ENCODE data around the gene TLE3.

The TLE3 gene

DNA sequence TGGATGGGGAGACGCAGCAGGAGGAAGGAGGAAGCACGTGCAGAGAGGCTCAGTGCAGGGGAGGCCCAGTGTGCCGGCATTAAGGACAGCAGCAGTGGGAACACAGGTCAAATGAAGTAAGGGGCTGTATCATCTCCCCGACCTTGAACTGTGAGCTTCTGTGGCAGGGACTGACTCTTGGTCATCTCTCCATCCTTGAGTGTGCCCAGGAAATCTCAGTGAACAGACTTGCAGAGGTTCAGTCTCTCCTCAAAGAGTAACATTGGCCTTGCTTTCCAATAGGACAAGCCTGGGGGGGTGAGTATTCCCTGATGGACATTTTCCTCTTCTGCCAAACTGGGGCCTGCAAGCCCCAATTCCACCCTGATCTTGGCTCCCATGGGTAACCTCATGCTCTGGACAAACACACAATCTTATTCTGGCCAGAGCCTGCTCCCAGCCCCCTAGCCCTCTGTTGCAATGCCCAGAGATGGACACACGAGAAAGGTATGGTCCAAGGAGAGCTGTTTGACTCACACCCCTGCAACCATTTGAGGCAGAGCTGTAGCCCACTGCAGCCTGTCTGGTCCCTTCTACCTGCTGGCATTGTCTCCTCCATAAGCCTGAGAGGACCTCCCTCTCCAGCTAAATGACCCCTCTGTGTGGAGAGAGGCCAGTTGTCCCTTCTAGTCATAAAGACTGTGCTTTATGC, 50.9 kb downstream of the TLE3 start:
- DNase-seq = no peak

DNA sequence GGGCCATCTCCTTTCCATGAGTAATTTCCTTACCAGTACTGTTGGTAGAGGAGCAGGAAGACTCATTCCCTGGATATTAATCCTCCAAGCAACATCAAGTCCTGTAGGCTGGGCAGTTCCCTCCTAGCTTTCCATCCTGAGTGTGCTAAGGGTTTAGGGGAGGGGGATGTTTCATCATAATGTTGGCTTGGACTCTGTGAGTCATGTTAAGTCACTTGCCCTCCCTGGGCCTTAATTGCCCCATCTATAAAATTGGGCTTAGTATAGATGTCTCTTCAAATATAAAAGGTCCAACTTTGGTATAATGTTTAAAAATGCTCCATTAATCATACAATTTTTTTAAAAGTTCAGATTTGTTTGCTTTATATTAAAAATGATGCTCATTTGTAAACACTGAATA, 52.7 kb downstream of the TLE3 start:
- no peak for DNase-seq

DNA sequence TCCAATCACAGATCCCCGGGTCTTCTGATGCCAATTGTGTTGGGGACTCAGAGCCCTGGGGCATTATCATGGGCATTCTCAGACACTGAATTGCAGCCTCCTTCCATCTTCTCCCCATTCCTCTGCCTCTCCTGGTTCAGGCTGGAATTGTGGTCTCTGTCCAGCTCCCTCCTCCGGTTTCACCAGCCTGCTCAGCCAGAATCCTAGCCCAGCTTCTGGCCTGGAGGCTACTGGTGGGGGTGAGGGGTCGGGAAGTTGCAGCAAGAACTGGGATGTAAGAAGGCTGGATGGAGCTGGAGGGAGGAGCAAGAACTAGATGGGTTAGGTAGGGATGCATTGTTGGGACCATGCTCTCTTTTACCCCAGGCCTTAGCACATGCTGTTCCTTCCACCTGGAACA, 53.5 kb downstream of the TLE3 start:
- DNase-seq = no peak

DNA sequence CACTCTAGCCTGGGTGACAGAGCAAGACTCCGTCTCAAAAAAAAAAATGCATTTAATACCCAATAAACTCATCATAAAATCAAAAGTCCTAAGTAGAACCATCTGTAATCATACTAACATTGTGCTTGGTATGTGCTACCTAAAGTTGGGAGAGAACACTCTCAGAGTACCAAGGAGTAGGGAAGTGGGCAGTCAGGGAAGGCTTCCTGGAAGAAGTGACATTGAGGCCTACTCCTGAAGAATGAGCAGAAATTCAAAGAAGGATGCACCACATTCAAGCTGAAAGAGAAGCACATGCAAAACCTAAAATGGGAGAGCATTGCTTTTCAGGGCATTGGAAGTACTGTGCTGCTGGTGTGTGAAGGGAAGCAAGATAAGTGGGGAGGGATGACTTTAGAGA, 54.1 kb downstream of the TLE3 start:
- no peak for DNase-seq

DNA sequence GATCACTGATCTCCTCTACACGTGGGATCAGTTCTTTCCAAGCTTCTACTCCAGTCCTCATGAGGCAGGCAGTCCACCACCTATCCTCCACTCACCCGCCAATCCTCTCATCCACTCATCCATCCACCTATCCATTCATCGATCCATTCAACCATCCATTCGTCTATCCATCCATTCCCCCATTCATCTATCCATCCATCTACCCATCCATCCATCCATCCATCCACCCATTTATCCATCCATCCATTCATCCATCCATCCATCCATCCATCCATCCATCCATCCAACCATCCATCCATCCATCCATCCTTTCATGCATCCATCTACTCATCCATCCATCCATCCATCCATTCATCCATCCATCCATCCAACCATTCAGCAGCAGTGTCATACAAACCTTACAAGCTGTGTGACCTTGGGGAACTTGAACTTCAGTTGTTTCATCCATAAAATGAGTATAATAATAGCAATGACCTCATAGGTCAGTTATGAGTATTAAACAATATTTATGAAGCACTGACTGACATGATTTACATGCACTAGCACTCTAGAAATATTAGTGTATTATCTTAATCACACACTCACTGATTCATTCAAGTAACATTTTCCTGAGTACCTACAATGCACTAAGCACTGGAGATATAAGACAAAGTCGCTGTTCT, 55.0 kb downstream of the TLE3 start:
- DNase-seq = no peak

DNA sequence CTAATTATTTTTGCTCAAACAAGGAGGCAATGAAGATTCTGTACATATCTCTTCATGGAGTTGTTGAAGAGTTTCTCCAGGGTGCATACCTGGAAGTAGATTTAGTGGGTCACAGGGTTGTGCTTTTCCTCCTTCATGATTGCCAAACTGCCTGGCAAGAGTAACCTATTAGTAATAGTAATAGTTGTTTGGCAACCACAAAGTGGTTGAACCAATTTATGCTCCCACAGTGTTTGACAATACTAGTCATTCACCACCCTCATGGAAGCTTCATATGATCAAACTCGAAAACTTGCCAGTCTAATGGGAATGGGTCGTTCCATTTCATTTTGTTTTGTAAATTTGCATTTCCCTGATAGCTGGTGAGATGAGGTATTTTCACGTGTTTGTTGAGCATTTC, 57.8 kb downstream of the TLE3 start:
- DNase-seq = no peak

DNA sequence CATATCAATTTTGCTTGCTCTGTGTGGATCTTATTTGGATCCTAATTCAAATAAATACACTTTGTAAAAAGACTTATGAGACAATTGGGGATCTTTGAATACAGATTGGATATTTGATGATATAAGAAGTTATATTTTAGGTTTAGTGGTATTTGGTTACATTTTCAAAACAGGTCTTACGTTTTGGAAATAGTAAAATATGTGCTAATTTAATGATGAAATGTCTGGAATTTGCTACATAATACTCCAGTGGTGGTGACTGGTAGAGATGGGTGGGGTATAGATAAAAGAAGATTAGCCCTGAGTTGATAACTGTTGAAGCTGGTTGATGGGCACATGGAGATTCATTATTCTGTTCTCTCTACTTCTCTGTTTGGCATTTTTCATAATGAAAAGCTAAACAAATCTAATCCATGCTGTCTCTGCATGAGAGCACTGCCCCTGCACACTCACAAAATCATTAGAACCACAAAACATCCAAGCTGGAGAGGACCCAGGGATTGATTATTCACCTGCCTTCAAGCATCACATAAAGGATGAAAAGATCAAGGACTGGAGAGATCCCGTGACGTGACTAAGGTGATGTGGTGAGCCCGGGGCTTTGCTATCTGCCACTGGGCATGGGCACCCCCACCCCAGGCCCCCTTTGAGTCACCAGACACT, 58.9 kb downstream of the TLE3 start:
- DNase-seq = no peak

DNA sequence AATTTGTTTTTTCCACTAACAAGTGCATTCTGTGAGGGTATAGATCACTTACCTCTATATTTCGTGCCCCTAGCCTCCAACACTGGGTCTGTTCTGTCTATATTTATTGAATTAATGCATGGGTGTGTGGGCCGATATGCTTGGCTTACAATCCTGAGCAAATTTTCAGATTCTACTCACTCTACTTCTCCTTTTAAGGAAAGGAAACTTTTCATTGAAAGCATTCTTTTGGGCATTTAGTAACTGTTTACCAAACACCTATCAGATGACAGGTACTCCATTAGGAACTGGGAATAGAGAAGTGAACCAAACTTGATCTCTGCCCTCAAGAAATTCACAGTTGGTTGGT, 60.5 kb downstream of the TLE3 start:
- DNase-seq = no peak

DNA sequence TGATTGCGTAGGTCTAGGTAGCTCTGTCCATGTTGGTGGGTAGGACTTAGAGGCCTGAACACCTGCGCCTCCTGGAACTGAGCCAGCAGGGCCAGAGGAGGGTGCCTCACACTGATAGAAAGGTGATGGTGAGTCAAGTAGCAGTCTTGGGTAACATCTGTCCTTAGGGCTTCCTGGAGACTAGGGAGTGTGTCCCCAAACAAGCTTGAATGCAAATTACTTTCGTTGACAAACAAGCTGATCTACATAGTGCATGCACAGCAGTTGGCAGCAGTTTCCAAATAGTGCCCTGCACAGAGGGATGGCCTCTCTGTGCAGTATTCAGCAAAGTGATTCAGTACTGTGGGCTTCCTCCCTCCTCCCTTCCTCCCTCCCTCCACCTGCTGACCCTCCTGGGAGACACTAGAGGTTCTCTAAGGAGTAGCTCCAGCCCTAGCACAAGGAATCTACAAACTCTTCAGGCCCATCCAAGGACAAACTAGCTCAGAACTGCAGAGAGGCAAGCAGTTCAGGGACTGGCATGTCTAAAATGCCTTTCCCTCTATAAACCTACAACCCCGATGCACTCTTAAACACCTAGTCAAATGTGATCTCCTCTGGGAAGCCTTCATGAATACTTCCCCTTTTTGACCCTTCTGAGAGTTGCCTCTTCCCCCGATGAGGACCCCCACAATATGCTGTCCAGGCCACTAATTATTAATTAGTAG, 61.0 kb downstream of the TLE3 start:
- no peak for DNase-seq

DNA sequence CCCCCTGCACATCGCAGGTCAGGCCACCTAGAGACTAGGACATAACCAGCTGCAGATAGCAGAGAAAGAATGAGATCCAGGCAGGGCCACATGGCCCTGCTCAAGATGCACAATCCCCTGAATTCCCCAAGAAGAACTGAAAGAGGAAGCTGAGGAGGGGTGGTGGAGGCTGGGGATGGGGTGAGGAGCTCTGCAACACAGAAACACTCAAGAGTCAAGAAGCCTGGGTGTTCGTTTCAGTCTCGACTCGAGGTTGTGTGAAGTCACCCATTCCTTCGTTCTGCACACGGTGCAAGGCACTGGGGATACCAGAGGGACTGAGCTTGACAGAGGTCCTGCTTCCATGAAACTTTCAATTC, 62.0 kb downstream of the TLE3 start:
- no peak for DNase-seq

DNA sequence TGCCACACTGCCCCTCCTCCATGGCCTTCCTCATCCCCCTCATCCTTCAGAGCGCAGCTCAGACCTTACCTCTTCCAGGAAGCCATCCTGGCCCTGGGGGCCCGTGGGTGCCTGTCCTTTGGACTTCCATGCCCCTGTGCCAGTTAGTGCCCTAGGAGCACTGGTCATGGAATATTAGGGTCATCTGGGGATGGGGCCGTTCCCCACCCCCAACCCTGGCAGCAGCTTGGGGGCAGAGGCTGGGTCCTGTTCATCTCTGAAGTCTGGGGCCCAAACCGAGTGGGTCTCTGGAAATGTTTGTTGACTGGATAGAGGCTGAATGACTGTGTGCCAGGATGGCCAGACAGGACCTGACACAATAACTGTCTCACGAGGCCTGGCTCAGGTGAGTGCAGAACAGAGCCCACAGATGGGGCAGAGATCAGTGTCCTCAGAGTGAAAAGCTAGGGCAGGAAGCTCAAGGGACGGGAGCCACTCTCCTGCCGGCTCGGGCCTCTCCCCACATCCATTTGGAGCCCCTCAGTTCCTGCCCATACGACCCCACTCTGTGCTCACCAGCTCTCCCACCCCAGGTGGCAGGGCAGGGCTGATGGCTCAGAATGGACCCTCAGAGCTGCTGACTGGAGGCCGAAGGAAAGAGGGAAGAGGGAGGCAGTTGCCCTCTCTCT, 62.5 kb downstream of the TLE3 start:
- DNase-seq = no peak

DNA sequence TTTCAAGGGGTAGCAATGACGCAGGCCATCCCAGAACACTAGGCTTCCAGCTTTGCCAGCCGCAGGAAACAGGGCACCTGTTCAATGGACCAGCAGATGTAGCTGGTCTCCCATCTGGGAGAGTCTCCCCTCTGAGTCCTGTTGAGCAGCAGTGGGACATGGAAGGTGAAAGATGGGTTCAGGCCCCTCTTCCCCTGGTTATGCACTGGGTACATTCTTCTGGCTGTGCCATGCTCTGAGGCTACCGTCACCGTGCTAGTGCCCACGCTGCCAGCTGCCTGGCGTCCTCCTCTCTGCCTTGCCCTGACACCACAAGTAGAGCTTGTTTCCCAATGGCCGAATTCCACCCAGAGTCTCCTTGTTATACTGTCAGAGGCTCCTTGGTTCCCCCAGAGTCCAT, 63.1 kb downstream of the TLE3 start:
- no peak for DNase-seq

DNA sequence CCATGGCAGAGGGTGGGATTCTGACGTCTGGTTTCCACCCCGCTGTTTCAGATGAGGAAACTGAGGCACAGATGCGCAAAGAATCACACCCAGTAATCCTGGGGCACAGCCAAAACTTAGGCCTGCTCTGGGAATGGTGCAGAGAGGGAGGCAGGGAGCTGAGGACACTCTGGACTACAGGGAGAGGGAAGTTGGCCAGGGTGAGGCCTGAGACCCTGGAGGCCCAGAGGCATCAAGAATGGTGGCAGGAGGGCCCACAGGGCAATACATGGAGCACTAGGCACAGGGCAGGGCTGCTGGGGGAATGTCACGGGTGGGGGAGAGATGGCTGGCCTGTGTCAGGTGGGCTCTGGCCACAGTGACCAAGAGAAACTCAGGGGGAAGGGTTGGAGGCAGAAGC, 63.6 kb downstream of the TLE3 start:
- no peak for DNase-seq

DNA sequence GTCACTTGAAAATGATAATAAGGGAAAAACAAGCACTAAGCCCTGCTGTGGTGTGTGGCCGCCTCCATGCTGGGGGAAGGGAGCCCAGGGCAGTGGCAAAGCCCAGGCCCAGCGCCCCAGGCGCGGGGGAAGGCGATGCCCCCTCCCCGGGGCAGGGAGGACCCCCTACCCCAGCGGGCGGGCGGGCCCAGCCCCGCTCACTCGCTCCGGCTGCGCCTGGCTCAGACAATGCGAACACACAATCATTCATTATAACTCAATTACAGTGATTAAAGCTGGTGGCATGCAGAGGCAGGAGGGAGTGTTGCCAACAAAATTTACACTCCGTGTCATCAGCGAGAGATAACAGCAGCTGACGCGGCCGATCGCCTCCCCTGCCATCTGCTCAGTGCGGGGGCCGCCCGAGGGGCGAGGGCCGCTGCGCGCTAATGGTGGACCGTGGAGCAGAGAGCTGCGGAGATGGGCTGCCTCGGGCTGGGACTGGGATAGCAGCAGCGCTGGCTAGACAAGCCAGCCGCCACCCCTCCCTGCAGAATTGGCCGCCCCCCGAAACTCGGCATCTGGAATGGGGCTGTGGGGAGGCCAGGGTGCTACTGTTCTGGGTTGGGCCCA, 64.1 kb downstream of the TLE3 start:
- no peak for DNase-seq

DNA sequence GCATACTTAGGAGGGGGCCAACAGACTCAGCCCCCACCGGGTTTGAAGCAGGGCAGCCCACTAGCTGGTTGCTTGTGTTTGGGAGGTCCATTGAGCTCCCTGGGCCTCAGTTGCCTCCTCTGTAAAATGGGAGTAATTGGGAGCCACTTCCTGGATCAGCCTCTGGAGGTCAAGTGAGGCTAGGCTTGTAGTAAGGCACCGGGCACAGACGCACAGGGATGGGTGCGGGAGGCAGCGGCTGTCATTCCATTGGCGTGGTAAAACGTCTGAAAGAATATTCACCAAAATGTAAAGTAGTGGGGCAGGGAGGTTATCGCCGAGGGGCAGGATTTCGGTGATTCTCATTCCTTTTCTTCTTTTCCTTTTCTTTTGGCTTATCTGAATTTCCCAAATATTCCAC, 64.6 kb downstream of the TLE3 start:
- DNase-seq = no peak

DNA sequence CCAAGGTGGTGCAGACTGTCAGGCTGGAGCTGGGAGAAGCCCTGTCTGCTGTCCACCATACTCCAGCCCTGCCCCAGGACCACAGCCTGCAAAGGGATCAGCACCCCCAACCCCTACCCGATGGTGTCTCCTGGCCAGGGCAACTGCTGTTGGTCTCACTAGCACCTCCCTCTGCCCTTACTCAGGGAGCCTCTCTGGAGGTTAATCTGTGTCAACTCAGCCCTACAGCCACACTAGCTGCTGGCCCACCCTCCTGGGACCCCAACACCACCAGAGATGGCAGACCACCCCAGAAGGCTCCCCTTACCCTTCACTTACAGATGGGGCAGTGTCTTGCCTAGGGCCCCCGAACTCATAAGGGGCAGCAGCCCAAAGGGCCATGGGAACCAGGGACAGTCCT, 65.2 kb downstream of the TLE3 start:
- no peak for DNase-seq

DNA sequence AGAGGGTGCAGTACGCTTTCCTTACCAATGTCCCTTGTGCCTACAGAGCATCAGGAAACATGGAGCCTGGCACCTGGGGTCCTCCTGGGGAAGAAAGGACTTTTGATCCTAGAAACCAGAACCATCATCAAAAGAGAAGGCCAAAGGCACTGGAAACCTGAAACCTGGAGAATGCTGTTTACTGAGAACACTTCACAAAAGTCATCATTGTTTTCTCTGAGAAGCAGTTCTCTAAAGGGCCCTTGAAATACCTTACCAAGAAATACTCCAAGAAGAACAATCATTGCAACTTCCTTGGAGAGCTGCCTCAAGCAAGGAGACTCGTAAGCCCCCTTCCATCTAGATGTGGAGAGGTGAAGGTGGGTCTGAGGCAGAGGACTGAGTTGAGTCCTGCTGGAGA, 66.0 kb downstream of the TLE3 start:
- DNase-seq = no peak

DNA sequence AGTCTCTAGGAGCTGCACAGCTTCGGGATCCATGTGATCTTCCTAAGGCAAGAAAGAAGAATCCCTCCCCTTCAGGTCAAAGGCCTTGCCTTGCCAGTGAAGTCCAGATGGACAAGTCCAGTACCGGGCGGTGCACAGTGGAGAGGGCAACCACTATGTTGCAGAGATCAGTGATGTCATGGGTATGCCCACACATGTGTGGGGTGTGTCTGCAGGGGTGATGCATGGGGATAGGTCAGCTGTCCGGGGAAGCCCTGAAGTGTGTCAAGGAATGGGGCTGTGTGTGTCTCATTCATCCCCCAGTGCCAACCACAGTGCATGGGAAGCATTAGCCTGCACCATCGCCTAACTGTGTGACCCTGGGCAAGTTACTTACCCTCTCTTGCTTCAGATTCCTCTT, 66.5 kb downstream of the TLE3 start:
- no peak for DNase-seq

DNA sequence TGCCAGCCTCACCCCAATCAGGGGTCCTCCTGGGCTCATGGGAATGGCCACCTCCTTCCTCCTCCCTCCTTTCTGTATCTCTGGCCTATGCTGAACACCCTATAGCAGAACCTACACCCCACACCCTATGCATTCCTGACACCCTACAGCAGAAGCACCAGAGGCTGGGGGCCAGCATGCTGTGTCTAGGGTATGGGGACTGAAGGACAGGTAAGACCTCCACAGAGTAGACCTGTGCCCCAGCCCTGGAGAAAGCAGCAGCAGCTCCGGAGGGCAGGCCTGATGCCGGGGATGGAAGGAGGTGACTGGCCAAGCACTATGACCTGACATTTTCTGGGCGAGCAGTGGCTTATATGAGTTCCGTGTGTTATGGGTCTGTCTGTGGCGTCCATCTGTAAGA, 66.9 kb downstream of the TLE3 start:
- DNase-seq = no peak

DNA sequence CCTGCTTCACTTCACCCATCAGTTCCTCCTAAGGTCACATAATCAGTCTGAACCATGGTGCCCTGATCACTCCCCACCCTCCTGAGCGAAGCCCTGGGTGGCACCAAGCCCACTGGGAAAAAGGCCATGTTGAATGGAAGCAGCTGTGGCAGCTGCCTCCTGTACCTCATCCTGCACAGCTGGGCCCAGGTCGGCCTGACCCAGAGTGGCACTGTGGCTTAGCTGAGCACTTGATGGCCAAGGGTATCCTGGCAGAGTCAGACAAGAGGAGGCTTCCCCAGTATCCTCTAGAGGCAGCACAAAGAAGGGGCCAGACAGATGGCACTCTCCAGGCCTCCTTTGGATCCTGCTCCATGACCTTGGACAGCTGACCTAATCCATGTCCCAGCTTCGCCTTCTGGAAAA, 68.4 kb downstream of the TLE3 start:
- no peak for DNase-seq

DNA sequence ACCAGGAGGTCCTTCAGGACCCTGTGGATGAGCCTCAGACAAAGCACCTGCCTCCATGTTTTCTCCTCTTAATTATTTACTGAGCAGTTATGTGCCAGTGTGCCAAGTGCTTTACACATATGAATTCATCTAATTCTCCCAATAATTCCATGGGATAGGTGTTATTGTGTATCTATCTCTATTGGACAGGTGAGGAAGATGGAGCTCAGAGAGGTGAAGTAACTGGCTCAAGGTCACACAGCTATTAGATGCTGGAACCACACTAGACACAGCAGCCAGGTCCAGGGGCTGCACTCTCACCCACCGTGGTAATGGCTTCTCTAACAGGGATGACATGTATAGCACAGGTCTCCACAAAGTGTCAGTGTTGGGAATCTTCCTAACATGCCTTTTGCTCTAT, 70.2 kb downstream of the TLE3 start:
- DNase-seq = no peak

DNA sequence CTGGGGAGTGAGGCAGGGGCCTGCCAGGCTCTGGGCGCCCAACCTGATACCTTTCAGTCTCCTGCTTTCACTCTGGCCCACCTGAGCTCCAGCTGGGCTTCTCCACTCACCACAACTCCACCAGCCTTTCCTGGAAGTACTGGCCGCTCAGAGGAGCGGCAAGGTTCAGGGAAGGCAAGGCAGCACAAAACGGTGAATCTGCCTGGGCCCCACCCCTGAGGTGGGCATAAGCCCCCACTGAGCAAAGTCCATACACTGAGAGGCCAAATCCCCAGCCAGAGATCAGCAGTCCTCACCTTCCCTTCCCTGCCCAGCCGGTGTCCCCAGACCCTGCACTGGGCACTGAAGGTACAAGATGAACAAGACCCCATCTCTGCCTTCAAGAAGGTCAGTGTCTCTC, 70.7 kb downstream of the TLE3 start:
- no peak for DNase-seq
